ENCODE measurements around the gene APC2. TPM values are rescaled to one million over a fixed set of nuclear protein-coding genes. Genes with fewer than 3 reads are reported as not detected.
A peak's percentile ranks its signal among the peaks of the same experiment; 100 is the strongest.

APC2 gene
- total RNA-seq, 1 experiment from 2014 or later: 11.9 TPM

DNA sequence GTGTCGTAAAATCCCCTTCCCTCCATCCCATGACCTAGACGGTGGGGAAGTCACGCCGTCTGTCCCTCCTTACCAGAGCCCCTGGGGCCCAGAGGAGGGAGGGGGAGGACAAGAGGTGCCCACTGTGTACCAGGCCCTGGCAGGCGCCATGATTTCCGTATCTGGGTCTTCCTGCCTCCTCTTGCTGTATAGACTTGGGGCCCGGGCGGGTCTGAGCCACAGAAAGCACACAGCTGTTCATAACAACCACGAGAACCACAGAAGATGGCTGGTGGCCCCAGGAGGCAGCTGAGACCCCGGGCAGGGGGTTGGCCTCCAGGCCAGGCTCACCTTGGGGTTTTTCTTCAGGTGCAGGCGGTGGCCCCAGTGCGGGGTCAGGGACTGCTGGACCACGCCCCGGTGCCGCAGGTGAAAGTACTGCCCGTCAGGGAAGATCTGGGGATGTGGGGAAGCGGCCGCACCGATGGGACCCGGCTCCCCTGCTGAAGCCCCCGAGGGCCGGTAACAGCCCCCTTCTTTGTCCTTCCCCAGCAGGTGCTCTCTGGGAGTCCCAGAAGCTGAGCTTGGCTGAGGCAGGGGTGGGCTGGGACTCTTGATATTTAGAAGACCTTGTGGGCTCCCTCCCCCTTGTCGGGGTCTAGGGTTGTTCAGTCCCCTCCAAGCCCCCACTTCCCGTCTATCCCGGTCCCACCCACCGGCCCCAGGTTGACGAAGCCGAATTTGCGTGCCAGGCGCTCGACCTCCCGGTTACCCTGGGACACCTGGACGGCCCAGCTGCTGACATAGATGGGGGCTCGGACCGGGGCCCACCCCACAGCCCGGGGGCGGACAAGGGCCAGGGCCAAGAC lies 39.8 kb downstream of the APC2 start:
- Histone ChIP-seq H3K9me3 (ENCODE audit: control insufficient read depth, insufficient read depth, low read depth, low read length) (no peaks in the 10 kb centered on the region), H3K4me3 (ENCODE audit: low read depth in 2 of 2, low read length in 2 of 2) (peak overlapping the region; percentile 55 to 65), H3K27ac (ENCODE audit: low read length) (peak overlapping the region; percentile 79), H3K36me3 (ENCODE audit: control insufficient read depth, insufficient read depth, low read length) (no peaks in the 10 kb centered on the region; the same call in 1 of the 2 replicates), H3K27me3 (ENCODE audit: control insufficient read depth, insufficient read depth, low read length) (no peaks in the 10 kb centered on the region), H3K4me1 (ENCODE audit: control insufficient read depth, insufficient read depth, low read length) (no peaks in the 10 kb centered on the region; the same call in 1 of the 2 replicates)
- TF ChIP-seq TCF7L2 (IDR thresholded peaks at IDR 0.05; ENCODE audit: low read depth, low read length) (no peak), SIN3A (IDR thresholded peaks at IDR 0.05; ENCODE audit: borderline replicate concordance, insufficient read depth, low read depth, low read length) (no peak), POLR2AphosphoS5 (IDR thresholded peaks at IDR 0.05; ENCODE audit: low read depth, low read length) (no peak)
- TF ChIP-seq, protein P1, sequence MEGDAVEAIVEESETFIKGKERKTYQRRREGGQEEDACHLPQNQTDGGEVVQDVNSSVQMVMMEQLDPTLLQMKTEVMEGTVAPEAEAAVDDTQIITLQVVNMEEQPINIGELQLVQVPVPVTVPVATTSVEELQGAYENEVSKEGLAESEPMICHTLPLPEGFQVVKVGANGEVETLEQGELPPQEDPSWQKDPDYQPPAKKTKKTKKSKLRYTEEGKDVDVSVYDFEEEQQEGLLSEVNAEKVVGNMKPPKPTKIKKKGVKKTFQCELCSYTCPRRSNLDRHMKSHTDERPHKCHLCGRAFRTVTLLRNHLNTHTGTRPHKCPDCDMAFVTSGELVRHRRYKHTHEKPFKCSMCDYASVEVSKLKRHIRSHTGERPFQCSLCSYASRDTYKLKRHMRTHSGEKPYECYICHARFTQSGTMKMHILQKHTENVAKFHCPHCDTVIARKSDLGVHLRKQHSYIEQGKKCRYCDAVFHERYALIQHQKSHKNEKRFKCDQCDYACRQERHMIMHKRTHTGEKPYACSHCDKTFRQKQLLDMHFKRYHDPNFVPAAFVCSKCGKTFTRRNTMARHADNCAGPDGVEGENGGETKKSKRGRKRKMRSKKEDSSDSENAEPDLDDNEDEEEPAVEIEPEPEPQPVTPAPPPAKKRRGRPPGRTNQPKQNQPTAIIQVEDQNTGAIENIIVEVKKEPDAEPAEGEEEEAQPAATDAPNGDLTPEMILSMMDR (IDR thresholded peaks at IDR 0.05): no peak
- TF ChIP-seq, protein P2, sequence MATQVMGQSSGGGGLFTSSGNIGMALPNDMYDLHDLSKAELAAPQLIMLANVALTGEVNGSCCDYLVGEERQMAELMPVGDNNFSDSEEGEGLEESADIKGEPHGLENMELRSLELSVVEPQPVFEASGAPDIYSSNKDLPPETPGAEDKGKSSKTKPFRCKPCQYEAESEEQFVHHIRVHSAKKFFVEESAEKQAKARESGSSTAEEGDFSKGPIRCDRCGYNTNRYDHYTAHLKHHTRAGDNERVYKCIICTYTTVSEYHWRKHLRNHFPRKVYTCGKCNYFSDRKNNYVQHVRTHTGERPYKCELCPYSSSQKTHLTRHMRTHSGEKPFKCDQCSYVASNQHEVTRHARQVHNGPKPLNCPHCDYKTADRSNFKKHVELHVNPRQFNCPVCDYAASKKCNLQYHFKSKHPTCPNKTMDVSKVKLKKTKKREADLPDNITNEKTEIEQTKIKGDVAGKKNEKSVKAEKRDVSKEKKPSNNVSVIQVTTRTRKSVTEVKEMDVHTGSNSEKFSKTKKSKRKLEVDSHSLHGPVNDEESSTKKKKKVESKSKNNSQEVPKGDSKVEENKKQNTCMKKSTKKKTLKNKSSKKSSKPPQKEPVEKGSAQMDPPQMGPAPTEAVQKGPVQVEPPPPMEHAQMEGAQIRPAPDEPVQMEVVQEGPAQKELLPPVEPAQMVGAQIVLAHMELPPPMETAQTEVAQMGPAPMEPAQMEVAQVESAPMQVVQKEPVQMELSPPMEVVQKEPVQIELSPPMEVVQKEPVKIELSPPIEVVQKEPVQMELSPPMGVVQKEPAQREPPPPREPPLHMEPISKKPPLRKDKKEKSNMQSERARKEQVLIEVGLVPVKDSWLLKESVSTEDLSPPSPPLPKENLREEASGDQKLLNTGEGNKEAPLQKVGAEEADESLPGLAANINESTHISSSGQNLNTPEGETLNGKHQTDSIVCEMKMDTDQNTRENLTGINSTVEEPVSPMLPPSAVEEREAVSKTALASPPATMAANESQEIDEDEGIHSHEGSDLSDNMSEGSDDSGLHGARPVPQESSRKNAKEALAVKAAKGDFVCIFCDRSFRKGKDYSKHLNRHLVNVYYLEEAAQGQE (IDR thresholded peaks at IDR 0.05; ENCODE audit: insufficient read depth in 1 of 2, low read depth in 2 of 2, low read length in 1 of 2): no peak
- CTCF ChIA-PET: interaction anchor here (0.5 kb wide), 1 partner anchor 19 kb away, joined by 6 read pairs; no protein-coding TSS in a partner anchor
- POLR2A ChIA-PET: no interaction called here
- intact Hi-C loops (cut with micrococcal nuclease; ENCODE audit: unreplicated experiment): no loop called here
- no TSS peak for BruUV-seq (replicated peaks)
- DNase-seq (ENCODE audit: low read depth, low spot score) (no peak), ATAC-seq (no peak)
- in situ Hi-C loops (cut with HindIII; ENCODE audit: low pct_unique_long_range_greater_than_20kb, low sequenced_read_pairs): no loop called here

DNA sequence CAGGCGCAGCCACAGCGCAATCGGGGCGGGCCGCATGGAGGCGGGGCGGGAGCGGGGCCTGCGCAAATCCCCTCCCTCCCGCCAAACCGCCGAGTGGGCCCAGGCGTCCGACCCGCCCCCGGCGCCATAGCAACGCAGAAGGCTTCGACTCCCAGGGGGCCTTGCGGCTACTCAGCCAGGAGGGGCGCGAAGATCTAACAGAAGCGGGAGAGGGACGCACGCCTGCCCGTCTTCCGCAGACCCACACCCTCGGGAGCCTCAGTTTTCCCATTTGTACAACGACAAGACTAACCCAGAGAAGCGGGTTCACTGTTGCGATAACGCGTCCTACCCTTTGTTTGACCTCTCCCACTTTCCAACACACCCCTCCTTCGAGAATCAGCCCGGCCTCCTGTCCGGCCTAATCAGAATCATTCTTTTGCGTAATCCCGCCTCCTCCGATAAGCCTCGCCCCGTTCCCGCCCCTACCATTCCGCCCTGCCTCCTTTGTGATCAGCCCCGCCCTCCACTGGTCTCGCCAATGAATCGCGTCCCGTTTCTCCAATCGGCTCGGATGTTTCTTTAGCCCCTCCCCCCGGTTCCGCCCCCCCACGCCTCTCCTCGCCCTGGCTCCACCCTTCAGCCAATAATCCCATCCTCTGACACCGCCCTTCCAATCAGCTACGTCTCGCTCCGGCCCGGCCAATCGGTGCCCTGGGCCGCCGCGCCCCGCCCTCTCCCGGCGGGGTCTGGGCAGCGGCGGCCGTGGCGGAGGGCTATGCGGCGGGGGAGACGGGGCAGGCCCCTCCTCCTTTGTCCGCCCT lies 40.6 kb downstream of the APC2 start, which contains the start of gene PCSK4:
PCSK4 (minus strand) TSS at position 40 of the 803 bp plus-strand sequence; CDS start at position 36, 4 bp downstream.
- Histone ChIP-seq H3K9me3 (ENCODE audit: control insufficient read depth, insufficient read depth, low read depth, low read length) (no peaks in the 10 kb centered on the region), H3K4me3 (ENCODE audit: low read depth in 2 of 2, low read length in 2 of 2) (peak within 1 kb of the TSS; percentile 55 to 65), H3K4me1 (ENCODE audit: control insufficient read depth, insufficient read depth, low read length) (no peaks in the 10 kb centered on the region; the same call in 1 of the 2 replicates), H3K36me3 (ENCODE audit: control insufficient read depth, insufficient read depth, low read length) (no peaks in the 10 kb centered on the region; the same call in 1 of the 2 replicates), H3K27ac (ENCODE audit: low read length) (peak within 1 kb of the TSS; percentile 79), H3K27me3 (ENCODE audit: control insufficient read depth, insufficient read depth, low read length) (no peaks in the 10 kb centered on the region)
- ChIA-PET POLR2A (interaction anchor here (0.6 to 0.7 kb wide), 3 partner anchors 12 to 654 kb away, joined by 8 to 19 read pairs (median 9); no protein-coding TSS in a partner anchor), CTCF (interaction anchor here (0.6 kb wide), 2 partner anchors 56 to 466 kb away, joined by 5 to 8 read pairs; no protein-coding TSS in a partner anchor)
- peak; percentile 91 for DNase-seq (ENCODE audit: low read depth, low spot score)
- in situ Hi-C loops (cut with HindIII; ENCODE audit: low pct_unique_long_range_greater_than_20kb, low sequenced_read_pairs): no loop called here
- BruUV-seq (replicated peaks): no TSS peak
- ATAC-seq: peak; percentile 93
- TF ChIP-seq, protein P2 (IDR thresholded peaks at IDR 0.05; ENCODE audit: insufficient read depth in 1 of 2, low read depth in 2 of 2, low read length in 1 of 2): no peak
- TF ChIP-seq SIN3A (IDR thresholded peaks at IDR 0.05; ENCODE audit: borderline replicate concordance, insufficient read depth, low read depth, low read length): peak; percentile 91
- peak; percentile 28; the same call in 1 of the 2 replicates for TF ChIP-seq TCF7L2 (IDR thresholded peaks at IDR 0.05; ENCODE audit: low read depth, low read length)
- intact Hi-C loops (cut with micrococcal nuclease; ENCODE audit: unreplicated experiment): no loop called here

Data from Panc1 (cell line).